ENCODE data around the gene GIN1. TPM values are rescaled to one million over a fixed set of nuclear protein-coding genes. Genes with fewer than 3 reads are reported as not detected.

GIN1 gene
- total RNA-seq, 1 donor from 2014 or later, result 5.0 TPM

DNA sequence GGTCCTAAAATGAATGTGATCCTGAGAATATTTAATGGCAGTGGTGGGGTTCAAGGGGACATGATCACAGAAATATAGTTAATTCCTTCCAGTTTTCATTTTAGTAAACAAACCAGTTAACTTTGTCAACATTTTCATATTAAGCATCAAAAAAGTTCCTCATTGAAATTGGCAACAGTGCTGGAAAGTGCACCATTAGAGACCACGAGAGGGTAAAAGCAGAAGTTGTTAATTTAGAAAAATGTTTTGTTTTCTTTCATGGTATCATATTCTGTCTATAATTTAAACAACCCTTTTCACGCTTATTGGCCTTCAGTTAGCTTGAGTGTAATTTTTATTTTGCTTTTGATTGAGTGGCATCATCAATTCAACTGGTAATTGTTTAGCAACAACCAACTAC lies 11.9 kb downstream of the GIN1 start:
- FAIRE-seq, result no peak

DNA sequence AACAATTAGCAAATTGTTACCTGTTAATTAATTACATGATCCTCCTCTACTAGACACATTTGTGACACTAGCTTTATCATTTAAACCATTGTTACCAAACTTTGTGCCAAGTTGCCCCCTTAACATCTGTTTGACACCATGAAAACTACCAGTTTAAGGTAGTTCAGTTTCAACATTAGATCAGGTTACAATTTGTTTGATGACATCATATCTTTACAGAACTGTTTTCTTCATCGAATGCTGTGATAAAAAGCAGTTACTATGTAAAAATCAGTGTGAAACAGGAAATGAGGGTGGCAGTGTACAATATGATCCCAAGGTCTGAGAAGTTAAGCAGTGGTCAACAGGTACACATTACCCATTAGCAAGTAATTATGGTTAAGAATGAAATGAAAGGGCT lies 17.7 kb downstream of the GIN1 start:
- H3K4me3 ChIP-seq (ENCODE audit: low read depth, low read length), result no peak overlapping the region

More for the DNA sequence above, 11.9 kb downstream of the GIN1 start:
- Histone ChIP-seq H3K36me3 (ENCODE audit: control insufficient read depth, insufficient read depth, low read length) (no peaks in the 10 kb centered on the region), H3K27me3 (ENCODE audit: control insufficient read depth, insufficient read depth, low read length) (no peaks in the 10 kb centered on the region), H3K4me3 (ENCODE audit: low read depth, low read length) (no peak overlapping the region)
- DNase-seq (ENCODE audit: low read depth), result no peak
- TF ChIP-seq, protein P1, sequence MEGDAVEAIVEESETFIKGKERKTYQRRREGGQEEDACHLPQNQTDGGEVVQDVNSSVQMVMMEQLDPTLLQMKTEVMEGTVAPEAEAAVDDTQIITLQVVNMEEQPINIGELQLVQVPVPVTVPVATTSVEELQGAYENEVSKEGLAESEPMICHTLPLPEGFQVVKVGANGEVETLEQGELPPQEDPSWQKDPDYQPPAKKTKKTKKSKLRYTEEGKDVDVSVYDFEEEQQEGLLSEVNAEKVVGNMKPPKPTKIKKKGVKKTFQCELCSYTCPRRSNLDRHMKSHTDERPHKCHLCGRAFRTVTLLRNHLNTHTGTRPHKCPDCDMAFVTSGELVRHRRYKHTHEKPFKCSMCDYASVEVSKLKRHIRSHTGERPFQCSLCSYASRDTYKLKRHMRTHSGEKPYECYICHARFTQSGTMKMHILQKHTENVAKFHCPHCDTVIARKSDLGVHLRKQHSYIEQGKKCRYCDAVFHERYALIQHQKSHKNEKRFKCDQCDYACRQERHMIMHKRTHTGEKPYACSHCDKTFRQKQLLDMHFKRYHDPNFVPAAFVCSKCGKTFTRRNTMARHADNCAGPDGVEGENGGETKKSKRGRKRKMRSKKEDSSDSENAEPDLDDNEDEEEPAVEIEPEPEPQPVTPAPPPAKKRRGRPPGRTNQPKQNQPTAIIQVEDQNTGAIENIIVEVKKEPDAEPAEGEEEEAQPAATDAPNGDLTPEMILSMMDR (IDR thresholded peaks at IDR 0.05; ENCODE audit: insufficient read depth, low read length, severe bottlenecking), result no peak

DNA sequence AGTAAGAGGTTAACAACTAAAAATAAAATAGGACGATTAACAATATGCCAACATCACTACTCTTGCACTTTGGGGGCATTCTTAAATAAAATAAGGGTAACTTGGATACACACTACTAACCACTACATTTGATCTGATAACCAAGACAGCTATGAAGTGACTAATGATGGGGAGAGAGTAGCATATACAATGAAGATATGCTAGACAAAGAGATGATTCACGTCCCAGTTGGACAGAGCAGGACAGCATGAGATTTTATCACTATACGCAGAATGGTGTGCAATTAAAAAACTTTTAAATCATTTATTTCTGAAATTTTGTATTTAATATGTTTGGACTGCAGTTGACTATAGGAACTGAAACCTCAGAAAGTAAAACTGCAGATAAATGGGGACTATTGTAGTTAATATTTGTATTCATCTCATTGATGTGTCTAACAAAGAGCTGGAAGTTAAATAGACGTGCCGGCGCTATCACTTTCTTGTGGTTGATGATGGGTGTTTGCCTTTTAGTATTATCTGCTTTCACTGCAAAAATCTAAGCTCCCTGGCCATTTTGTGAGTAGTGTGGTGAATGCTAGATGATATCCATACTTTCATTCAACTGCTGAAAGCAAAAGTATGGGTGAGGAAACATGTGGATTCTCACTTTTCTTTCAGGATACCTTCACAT lies 18.7 kb downstream of the GIN1 start:
- Histone ChIP-seq H3K36me3 (ENCODE audit: control insufficient read depth, insufficient read depth, low read length) (no peaks in the 10 kb centered on the region), H3K27me3 (ENCODE audit: control insufficient read depth, insufficient read depth, low read length) (no peaks in the 10 kb centered on the region), H3K4me3 (ENCODE audit: low read depth, low read length) (no peak overlapping the region)
- FAIRE-seq, result no peak
- TF ChIP-seq, protein P1 (IDR thresholded peaks at IDR 0.05; ENCODE audit: insufficient read depth, low read length, severe bottlenecking), result no peak
- no peak for DNase-seq (ENCODE audit: low read depth)

More for the DNA sequence above, 17.7 kb downstream of the GIN1 start:
- H3K36me3 ChIP-seq (ENCODE audit: control insufficient read depth, insufficient read depth, low read length), result no peaks in the 10 kb centered on the region
- FAIRE-seq (no peak), DNase-seq (ENCODE audit: low read depth) (no peak)
- H3K27me3 ChIP-seq (ENCODE audit: control insufficient read depth, insufficient read depth, low read length), result no peaks in the 10 kb centered on the region
- TF ChIP-seq, protein P1 (IDR thresholded peaks at IDR 0.05; ENCODE audit: insufficient read depth, low read length, severe bottlenecking), result no peak

DNA sequence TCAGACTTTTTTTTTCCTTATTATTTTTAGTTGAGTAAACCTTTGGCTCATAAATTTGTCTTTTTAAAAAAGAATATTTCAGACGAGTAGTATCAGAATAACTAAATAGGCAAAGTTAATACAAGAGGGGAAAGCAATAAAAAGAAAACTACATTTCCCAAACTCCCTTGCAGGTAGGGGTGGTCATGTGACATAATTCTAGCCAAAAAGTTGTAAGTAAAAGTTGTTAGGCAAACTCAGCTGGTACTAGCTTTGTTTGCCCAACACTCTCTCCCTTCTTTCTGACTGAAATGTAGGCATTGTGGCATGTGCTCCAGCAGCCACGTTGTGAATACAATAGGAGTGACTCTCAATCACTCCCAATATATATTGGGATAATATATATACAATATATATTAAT lies 20.9 kb downstream of the GIN1 start:
- Histone ChIP-seq H3K36me3 (ENCODE audit: control insufficient read depth, insufficient read depth, low read length) (no peaks in the 10 kb centered on the region), H3K4me3 (ENCODE audit: low read depth, low read length) (no peak overlapping the region), H3K27me3 (ENCODE audit: control insufficient read depth, insufficient read depth, low read length) (no peaks in the 10 kb centered on the region)
- FAIRE-seq, result no peak
- peak; percentile 5 for DNase-seq (ENCODE audit: low read depth)
- TF ChIP-seq, protein P1 (IDR thresholded peaks at IDR 0.05; ENCODE audit: insufficient read depth, low read length, severe bottlenecking), result no peak

DNA sequence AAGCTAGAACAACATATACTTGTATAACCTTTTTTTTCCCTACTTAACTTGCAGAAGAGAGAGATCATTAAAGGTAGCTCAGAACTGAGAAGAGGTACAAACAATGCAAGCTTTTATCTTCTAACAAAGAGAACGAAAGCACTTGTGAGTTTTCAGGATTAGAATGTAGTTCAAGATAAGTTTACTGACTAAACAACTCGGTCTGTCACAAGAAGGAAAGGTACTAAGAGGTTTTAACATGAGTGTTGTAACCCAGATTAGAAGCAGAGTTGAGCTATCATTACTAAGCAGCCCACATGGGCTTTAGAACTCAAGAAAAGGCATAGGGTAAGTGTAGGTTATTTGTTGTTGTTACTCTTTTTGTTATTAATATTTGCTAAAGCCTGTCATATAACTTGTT lies 25.2 kb downstream of the GIN1 start:
- FAIRE-seq, result no peak

More for the DNA sequence above, 25.2 kb downstream of the GIN1 start:
- H3K27me3 ChIP-seq (ENCODE audit: control insufficient read depth, insufficient read depth, low read length), result no peaks in the 10 kb centered on the region
- no peak overlapping the region for H3K4me3 ChIP-seq (ENCODE audit: low read depth, low read length)
- TF ChIP-seq, protein P1 (IDR thresholded peaks at IDR 0.05; ENCODE audit: insufficient read depth, low read length, severe bottlenecking), result no peak
- no peak for DNase-seq (ENCODE audit: low read depth)
- H3K36me3 ChIP-seq (ENCODE audit: control insufficient read depth, insufficient read depth, low read length), result no peaks in the 10 kb centered on the region
